HFF-Myc (cell line): ENCODE measurements around the gene CBLC.

Experiments used
- DNase-seq: peaks from one replicate; pipeline ENCODE4 v3.0.0-alpha.2; 2011; ENCODE audit warnings: low read depth; ENCODE audit errors: extremely low read depth
- H3K4me3 ChIP-seq: replicated peaks from 2 replicates; pipeline ENCODE4 v1.5.1; 2011; ENCODE audit warnings: low read depth, mild to moderate bottlenecking, control low read depth, low read length
- TF ChIP-seq, protein P1 (sequence below): IDR thresholded peaks from 2 replicates; pipeline ENCODE4 v1.5.1; 2012; ENCODE audit warnings: mild to moderate bottlenecking, low read depth, low read length, control low read depth; ENCODE audit errors: missing control alignments

The CBLC gene

DNA sequence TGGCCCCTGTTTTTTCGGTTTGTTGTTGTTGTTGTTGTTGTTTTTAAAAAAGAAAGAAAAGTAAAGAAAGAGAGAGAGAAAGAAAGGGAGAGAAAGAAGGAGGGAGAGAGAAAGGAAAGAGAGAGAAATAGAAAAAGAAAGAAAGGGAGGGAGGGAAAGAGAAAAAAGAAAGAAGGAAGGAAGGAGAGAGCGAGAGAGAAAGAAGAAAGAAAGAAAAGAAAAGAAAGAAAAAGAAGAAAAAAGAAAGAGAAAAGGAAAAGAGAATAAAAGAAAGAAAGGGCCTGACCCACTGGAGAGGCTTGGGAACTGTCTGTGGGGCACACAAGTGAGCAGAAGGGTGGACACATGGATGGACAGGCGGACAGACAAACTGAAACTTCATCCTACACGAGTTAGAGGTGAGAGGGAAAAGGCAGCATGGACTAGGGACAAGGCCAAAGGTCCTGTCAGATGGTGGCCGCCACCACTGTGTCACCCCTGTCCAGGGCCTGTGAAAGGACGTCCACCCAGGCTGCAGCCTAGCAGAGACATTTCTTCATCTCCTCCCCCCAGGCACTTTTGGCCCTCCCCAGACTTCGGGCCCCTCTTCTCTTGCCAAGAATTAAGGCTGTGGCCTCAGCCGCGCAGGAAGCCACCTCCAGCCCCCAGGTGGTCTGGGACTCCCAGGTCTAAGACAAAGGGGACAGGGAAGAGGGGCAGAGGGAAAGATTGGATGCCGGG lies 22.1 kb downstream of the CBLC start:
- no peak for DNase-seq
- H3K4me3 ChIP-seq = no peak overlapping the region
- TF ChIP-seq, protein P1, sequence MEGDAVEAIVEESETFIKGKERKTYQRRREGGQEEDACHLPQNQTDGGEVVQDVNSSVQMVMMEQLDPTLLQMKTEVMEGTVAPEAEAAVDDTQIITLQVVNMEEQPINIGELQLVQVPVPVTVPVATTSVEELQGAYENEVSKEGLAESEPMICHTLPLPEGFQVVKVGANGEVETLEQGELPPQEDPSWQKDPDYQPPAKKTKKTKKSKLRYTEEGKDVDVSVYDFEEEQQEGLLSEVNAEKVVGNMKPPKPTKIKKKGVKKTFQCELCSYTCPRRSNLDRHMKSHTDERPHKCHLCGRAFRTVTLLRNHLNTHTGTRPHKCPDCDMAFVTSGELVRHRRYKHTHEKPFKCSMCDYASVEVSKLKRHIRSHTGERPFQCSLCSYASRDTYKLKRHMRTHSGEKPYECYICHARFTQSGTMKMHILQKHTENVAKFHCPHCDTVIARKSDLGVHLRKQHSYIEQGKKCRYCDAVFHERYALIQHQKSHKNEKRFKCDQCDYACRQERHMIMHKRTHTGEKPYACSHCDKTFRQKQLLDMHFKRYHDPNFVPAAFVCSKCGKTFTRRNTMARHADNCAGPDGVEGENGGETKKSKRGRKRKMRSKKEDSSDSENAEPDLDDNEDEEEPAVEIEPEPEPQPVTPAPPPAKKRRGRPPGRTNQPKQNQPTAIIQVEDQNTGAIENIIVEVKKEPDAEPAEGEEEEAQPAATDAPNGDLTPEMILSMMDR = no peak

GRCh38 chr19:44800461-44800860 lies 22.8 kb downstream of the CBLC start:
- no peak overlapping the region for H3K4me3 ChIP-seq

DNA sequence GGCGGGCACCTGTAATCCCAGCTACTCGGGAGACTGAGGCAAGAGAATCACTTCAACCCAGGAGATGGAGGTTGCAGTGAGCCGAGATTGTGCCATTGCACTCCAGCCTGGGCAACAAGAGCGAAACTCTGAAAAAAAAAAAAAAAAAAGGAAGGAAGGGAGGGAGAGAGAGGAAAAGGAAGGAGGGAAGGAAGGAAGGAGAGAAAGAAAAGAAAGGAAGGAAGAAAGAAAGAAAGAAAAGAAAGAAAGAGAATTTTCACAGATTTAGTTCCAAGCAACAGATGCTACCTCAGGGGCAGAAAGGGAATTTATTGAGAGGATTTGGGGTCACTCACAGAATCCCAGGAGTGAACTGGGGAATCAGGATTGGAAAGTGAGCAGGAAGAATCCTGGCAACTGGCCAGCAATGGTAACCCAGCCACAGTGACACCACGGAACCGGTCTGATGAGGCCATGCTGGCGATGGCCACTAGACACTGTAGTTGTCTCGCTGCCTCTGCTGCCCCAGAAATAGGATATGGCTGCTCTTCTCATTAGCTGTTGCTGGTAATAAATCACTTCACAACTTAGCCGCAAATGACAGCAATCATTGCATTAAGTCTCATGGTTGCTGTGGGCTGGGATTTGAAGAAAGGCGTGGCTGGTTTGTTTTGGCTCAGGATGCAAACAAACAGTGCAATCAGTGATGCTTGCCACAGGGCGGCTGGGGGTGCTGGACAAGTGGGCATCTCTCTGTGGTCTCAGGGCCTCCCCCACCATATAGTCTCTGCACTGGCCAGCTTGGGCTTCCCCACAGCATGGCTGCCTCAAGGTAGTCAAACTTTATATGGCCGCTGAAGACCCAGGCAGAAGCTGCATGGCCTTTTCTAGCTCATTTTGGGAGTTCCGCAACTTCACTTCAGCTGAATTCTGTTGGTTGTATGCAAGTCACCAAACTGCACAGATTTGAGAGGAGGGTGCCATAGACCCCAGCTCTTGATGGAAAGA lies 26.0 kb downstream of the CBLC start:
- TF ChIP-seq, protein P1 = no peak
- no peak overlapping the region for H3K4me3 ChIP-seq
- DNase-seq = no peak

More at GRCh38 chr19:44800461-44800860, 22.8 kb downstream of the CBLC start:
- TF ChIP-seq, protein P1 = peak; percentile 95
- peak; percentile 38 for DNase-seq

DNA sequence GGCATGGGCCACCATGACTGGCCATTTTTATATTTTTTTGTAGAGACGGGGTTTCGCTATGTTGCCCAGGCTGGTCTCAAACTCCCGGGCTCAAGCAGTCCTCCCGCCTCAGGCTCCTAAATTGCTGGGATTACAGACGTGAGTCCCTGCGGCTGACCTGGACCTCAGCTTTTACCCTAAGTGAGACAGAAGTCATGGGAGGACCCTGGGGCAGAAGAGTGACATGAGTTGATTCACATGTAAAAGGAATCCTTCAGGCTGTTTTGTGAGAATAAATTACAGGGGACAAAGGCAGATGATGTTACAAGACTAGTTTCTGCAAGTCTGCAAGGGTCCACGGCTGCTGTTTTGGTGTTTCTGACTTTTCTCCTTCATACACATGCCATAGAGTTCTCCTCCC lies 28.6 kb downstream of the CBLC start:
- H3K4me3 ChIP-seq = no peak overlapping the region
- TF ChIP-seq, protein P1 = no peak
- no peak for DNase-seq

DNA sequence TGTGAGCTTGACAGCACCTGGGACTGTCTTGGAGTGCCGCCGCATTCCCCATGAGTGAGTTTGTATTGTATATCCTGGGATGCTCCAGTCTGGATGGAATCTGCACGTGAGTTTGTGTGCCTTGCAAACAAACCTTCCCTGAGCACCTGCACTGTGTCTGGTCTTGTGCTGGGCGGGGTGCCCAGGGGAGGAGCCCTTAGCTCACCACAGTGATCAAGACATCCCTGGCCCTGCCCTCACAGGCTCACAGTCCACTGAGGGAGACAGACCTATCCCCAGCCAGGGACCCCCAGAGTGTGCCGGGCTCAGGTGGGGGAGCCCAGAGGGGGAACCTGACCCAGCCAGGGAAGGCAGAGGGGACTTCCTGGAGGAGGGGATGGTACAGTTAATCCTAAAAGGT lies 29.5 kb downstream of the CBLC start:
- H3K4me3 ChIP-seq = no peak overlapping the region
- TF ChIP-seq, protein P1 = no peak
- no peak for DNase-seq

DNA sequence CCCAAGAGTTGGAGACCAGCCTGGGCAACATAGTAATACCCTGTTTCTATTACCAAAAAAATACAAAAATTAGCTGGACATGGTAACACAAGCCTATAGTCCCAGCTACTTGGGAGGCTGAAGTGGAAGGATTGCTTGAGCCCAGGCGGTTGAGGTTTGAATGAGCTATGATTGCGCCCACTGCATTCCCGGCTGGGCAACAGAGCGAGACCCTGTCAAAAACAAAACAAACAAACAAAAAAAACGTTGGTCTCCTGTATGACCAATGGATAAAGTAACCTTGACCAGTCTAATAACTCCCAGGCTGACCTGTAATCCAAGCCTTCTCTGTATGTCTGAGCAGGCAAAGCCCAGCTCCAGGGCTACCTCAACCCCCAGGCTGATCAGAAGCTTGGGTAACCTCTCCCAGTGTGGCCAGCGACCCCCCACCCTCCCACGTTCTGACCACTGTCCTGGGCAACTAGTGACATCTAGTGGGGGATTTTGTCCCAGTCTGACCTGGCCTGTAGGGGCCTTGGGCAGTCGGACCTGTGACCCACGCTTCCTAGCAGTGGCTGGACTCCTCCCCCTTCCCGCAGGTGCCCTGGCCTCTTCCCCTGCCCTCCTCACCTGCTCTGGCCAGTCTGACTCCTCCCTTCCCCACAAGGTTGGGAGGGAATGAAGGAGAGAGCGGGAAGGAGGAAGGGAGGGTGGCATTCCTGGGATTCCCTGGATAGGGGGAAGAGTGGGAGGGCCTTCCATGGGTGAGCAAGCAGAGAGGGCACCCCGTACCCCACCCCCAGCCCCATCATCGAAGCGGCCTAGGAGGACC lies 30.2 kb downstream of the CBLC start:
- H3K4me3 ChIP-seq = no peak overlapping the region
- no peak for DNase-seq
- TF ChIP-seq, protein P1 = peak; percentile 45
